ENCODE measurements around the gene TNRC6A. TPM values are rescaled to one million over a fixed set of nuclear protein-coding genes. Genes with fewer than 3 reads are reported as not detected.
"Not testable (repeated sequence)": the region's sequence is repeated elsewhere in the genome, so short reads cannot be mapped to it uniquely, and the experiment has no call there.

TNRC6A gene
- 10 to 100 TPM; 41.2 to 50.5 TPM for total RNA-seq

- Mint-ChIP-seq H3K36me3 (peaks cover 20 to 39% of the 10 kb centered on the region in 2 donors), H3K27ac (peak within 1 kb of the TSS; percentile 95 to 98), H3K9me3 (no peaks in the 10 kb centered on the region)
- DNase-seq (ENCODE audit: low spot score in 2 of 2) (peak; percentile 79 to 89), ATAC-seq (peak; percentile 90 to 93)
These were observed at the start of gene TNRC6A for GRCh38 chr16:24729243-24729950. TNRC6A (plus strand) TSS chr16:24729651; CDS start chr16:24729842, 191 bp downstream.

DNA sequence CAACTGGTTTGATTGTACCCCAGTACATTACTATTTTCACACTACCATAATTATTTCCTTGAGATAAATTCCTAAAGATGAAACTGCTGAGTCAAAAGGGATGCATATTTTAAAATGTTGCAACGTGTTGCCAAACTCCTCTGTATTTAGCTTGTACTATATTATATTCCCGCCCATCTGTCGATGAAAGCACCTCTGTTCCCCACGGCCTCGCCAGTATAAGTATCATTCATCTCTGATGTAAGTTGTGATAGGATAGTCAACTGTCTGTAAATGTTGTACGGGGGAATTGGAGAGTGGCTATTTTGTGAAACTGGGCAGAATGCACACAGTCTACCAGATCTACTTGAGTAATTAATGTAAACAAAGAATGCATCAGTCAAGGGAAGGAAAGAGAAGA lies 47.7 kb upstream of the TNRC6A start:
- ATAC-seq, result no peak
- H3K9me3 Mint-ChIP-seq, result no peaks in the 10 kb centered on the region
- no peak overlapping the region for H3K27ac Mint-ChIP-seq
- H3K36me3 Mint-ChIP-seq, result no peaks in the 10 kb centered on the region
- DNase-seq (ENCODE audit: low spot score in 2 of 2), result no peak

DNA sequence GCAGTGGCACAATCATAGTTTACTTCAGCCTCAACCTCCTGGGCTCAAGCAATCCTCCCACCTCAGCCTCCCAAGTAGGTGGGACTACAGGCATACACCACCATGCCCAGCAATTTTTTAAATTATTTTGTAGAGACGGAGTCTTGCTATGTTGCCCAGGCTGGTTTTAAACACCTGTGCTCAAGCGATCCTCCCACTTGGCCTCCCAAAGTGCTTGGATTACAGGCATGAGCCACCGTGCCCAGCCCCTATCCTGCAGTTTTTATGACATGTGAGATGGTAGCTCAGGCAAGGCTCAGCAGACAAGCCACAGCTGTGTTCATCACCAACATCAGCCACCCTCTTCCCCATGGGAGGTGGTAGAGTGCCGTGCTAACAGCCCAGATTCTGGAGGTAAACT lies 46.2 kb upstream of the TNRC6A start:
- no peaks in the 10 kb centered on the region for H3K9me3 Mint-ChIP-seq
- DNase-seq (ENCODE audit: low spot score in 2 of 2) (no peak), ATAC-seq (no peak)
- no peaks in the 10 kb centered on the region for H3K36me3 Mint-ChIP-seq
- H3K27ac Mint-ChIP-seq, result no peak overlapping the region

DNA sequence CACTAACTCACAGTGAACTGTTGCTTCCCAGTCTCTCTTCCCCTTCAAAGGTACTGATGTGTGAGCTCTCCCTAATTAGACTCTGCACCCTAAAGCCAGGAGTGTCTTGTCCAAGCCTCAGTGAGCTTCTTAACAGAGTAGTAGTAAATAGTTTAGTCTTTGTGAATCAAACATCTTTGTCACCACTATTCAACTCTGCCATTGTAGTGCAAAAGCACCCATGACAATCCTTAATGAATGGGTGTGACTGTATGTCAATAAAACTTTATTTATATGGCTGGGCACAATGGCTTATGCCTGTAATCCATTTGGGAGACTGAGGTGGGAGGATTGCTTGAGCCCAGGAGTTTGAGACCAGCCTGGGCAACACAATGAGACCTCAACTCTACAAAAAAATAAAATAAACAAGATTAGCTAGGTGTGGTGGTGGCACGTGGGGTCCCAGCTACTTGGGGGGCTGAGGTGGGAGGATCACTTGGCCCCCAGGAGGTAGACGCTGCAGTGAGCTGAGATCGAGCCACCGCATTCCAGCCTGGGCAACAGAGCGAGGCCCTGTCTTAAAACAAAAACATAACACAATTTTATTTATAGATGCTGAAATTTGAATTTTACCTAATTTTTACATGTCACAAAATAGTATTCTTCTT lies 45.5 kb upstream of the TNRC6A start:
- DNase-seq (ENCODE audit: low spot score in 2 of 2), result no peak
- Mint-ChIP-seq H3K27ac (no peak overlapping the region), H3K9me3 (no peaks in the 10 kb centered on the region), H3K36me3 (no peaks in the 10 kb centered on the region)
- no peak for ATAC-seq

GRCh38 chr16:24685539-24686432 lies 43.7 kb upstream of the TNRC6A start:
- no peak for DNase-seq (ENCODE audit: low spot score in 2 of 2)
- H3K27ac Mint-ChIP-seq, result no peak overlapping the region
- H3K36me3 Mint-ChIP-seq, result no peaks in the 10 kb centered on the region
- ATAC-seq, result no peak
- H3K9me3 Mint-ChIP-seq, result no peaks in the 10 kb centered on the region

DNA sequence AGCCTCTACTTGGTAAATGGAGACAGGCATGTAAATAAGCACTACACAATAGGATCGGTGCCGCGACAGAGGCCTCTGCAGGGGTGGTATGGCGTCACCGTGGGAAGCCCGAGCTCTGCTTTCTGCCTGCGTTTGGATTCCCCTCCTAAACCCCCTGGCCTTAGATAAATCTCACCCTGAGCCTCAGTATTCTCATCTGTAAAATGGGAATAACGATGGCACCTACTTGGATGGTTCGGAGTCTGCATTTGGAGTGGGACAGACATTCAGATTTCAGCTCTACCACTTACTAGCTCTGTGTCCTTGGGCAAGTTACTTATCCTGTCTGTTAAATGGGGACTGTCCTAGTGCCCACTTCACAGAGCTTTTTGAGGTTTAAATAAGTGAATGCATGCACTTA lies 42.8 kb upstream of the TNRC6A start:
- no peak overlapping the region for H3K27ac Mint-ChIP-seq
- DNase-seq (ENCODE audit: low spot score in 2 of 2) (no peak), ATAC-seq (no peak)
- no peaks in the 10 kb centered on the region for H3K36me3 Mint-ChIP-seq
- no peaks in the 10 kb centered on the region for H3K9me3 Mint-ChIP-seq

- Mint-ChIP-seq H3K9me3 (no peaks in the 10 kb centered on the region), H3K36me3 (no peaks in the 10 kb centered on the region), H3K27ac (no peak overlapping the region)
- DNase-seq (ENCODE audit: low spot score in 2 of 2), result no peak
- ATAC-seq, result no peak
These were observed 41.1 kb upstream of the TNRC6A start for GRCh38 chr16:24688359-24688758.

GRCh38 chr16:24689128-24689527 lies 40.3 kb upstream of the TNRC6A start:
- ATAC-seq, result no peak
- Mint-ChIP-seq H3K36me3 (no peaks in the 10 kb centered on the region), H3K9me3 (no peaks in the 10 kb centered on the region), H3K27ac (no peak overlapping the region)
- DNase-seq (ENCODE audit: low spot score in 2 of 2), result no peak

DNA sequence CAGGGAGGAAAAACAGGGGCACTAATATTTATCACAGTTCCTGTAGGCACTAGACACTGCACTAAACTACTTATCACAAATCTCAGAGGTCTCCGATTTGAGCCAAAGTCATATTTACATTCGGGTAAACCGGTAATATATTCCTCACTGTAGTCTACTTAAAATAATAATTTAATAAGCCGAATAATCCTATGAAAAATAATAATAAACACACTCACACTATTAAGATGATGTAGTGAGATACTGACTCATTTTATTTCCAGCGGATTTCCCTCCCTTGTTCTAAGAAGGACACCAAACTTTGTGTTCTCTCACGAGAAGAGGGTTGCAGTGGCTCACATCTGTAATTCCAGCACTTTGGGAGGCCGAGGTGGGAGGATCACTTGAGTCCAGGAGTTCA lies 36.6 kb upstream of the TNRC6A start:
- ATAC-seq (no peak), DNase-seq (ENCODE audit: low spot score in 2 of 2) (no peak)
- no peaks in the 10 kb centered on the region for H3K9me3 Mint-ChIP-seq
- H3K36me3 Mint-ChIP-seq, result no peaks in the 10 kb centered on the region
- no peak overlapping the region for H3K27ac Mint-ChIP-seq

DNA sequence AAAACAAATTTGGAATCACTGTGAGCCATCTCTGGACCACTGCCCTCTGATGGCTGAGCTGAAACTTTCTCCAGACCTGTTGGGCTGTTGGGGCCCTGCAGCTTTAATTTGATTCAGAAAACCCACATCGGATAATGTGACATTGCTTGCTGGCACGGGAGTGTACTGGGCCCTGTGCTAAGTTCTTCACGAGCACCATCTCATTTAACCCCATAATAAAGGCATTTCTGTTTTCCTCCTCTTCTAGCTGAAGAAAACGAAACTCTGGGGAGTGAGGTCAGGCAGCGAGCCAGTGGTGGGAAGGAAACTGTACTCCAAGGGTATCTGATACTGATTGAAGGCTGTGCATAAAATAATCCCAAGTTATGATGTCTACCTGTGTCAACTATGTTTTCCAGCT lies 34.5 kb upstream of the TNRC6A start:
- H3K27ac Mint-ChIP-seq, result no peak overlapping the region
- H3K36me3 Mint-ChIP-seq, result no peaks in the 10 kb centered on the region
- DNase-seq (ENCODE audit: low spot score in 2 of 2) (no peak), ATAC-seq (no peak)
- no peaks in the 10 kb centered on the region for H3K9me3 Mint-ChIP-seq

- Mint-ChIP-seq H3K27ac (no peak overlapping the region), H3K9me3 (no peaks in the 10 kb centered on the region), H3K36me3 (no peaks in the 10 kb centered on the region)
- DNase-seq (ENCODE audit: low spot score in 2 of 2) (no peak), ATAC-seq (no peak)
These were observed 32.8 kb upstream of the TNRC6A start for GRCh38 chr16:24696699-24697098.

GRCh38 chr16:24698308-24698707 lies 31.1 kb upstream of the TNRC6A start:
- Mint-ChIP-seq H3K27ac (no peak overlapping the region), H3K9me3 (no peaks in the 10 kb centered on the region), H3K36me3 (no peaks in the 10 kb centered on the region)
- ATAC-seq (no peak), DNase-seq (ENCODE audit: low spot score in 2 of 2) (no peak)

DNA sequence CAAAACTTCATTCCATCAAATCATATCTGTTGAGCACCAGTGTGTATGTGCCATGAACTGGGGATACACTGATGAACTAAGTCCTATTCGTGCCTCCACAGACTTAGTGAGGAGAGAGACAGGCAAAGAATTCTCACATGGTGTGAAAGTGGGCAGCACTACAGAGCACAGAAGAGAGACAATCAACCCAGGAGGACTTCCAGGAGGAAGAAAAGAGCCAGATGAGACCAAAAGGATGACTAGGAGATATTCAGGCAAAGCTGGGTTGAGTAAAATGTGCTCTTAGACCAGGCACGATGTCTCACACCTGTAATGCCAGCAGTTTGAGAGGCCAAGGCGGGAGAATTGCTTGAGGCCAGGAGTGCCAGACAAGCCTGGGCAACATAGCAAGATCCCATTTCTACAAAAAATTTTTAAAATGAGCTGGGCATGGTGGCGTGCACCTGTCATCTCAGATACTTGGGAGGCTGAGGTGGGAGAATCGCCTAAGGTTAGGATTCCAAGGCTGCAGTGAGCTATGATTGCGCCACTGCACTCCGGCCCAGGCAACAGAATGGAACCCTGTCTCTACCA lies 30.2 kb upstream of the TNRC6A start:
- DNase-seq (ENCODE audit: low spot score in 2 of 2) (no peak), ATAC-seq (no peak)
- Mint-ChIP-seq H3K27ac (no peak overlapping the region), H3K9me3 (no peaks in the 10 kb centered on the region), H3K36me3 (no peaks in the 10 kb centered on the region)

DNA sequence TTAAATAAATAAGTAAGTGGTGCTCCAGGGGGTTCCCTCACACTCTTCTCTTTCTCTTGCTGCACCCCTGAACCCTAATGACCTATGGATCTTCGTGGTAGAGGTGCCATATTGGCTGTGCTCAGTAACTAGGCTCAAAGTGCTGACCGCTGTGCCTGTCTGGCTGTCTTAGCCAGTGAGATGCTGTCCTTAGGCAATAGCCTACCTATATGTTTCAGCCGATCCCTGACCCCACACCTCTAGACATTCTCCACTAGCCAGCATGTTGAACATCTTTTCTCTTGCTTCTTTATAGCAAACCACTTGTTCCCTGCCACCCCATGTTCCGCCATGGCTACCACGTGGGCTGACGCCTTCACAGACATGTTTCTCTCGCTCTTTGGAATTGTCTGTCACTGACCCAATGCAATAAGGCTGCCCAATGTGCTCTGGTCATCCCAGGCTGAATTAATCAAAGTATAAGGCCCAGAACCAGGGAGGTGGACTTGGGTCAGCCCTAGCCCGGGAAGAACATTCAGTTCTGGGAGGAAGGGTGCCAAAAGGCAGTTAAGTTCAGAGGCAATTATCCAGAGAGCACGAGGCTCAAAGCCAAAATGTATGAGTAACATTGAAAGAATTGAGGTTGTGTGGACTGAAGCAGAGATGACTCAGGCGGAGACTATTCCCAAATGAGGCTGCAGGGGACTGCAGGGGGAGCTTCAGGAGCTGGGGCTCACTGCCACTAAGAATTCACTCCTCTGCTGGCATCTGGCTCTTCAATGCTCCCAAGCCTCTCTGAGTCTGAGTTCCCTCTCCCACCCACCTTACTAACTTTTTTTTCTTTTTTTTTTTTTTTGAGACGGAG lies 28.7 kb upstream of the TNRC6A start:
- Mint-ChIP-seq H3K36me3 (no peaks in the 10 kb centered on the region), H3K9me3 (no peaks in the 10 kb centered on the region), H3K27ac (no peak overlapping the region)
- DNase-seq (ENCODE audit: low spot score in 2 of 2) (no peak), ATAC-seq (no peak)

DNA sequence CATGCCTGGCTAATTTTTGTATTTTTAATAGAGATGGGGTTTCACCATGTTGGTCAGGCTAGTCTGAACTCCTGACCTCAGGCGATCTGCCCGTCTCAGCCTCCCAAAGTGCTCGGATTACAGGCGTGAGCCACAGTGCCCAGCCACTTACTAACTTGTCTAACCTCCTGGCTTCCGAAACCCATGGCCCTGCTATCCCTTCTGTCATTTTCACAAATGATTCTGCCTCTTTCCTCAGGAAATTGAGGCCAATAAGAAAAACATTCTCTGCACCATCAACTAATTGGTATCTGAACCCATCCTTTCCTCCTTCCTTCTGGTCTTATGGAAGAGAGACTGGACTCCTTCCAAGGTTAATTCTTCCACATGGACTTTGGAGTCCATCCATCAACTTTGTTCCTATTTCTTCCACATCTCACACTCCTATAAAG lies 27.9 kb upstream of the TNRC6A start:
- Mint-ChIP-seq H3K36me3 (no peaks in the 10 kb centered on the region), H3K27ac (peak overlapping the region in 1 of 2 donors; percentile 8), H3K9me3 (no peaks in the 10 kb centered on the region)
- DNase-seq (ENCODE audit: low spot score in 2 of 2) (no peak), ATAC-seq (no peak)

- not testable (repeated sequence) for H3K9me3 Mint-ChIP-seq; H3K27ac Mint-ChIP-seq; H3K36me3 Mint-ChIP-seq; ATAC-seq; DNase-seq (ENCODE audit: low spot score in 2 of 2)
These were observed 21.7 kb upstream of the TNRC6A start for GRCh38 chr16:24707760-24708159.
